ENCODE data around the gene CCDC57.
A peak's percentile ranks its signal among the peaks of the same experiment; 100 is the strongest.

CCDC57 gene

DNA sequence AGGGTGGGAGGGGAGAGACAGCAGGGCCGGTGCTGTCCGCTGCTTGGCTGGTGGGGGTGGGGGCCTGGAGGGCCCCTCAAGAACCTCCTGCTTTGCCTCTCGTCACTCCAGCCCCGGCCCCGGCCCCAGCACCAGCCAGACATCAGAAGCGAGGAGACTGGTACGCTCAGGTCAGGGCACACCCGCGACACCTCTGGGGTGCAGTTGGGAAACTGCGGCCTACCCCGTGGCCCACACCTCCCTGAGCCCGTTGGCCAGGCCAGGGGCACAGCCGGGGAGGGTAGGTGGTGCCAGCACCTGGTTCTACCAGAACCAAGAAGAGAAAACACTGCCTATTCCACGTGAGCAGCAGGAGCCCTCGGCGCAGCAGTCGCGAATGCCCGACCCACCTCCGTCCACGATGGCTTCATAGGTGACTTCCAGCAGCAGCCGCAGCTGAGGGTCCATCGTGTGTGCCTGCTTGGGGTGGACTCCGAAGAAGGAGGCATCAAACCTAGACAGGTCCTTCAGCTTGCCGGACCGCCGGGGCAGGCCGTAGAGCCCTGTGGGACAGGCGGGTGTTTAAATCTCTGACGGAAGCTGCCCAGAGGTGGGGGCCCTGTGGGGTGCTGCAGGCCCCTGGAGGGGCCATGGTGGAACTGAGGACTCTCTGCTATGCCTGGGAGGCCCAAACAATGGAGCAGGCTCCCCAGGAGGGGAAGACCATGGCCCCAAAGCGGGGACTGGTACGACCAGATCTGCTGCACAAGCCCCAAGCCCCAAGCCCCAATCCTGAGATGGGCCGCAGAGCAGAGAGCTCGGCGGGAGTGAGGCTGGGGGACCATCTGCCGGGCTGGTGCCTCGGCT, 117.5 kb downstream of the CCDC57 start:
- Histone ChIP-seq H3K36me3 (ENCODE audit: low read length) (0 out of 2 replicates have a peak, but pooled peaks cover 2% of the 10 kb centered on the region), H3K27me3 (ENCODE audit: low read length) (no peaks in the 10 kb centered on the region), H2AFZ (ENCODE audit: low read depth, low read length, severe bottlenecking) (no peak overlapping the region), H3K4me3 (ENCODE audit: insufficient read depth, low read length, poor library complexity, severe bottlenecking) (no peak overlapping the region), H3K9ac (ENCODE audit: low read length) (0 out of 2 replicates have a peak overlapping the region, but pooled peaks have one; percentile 13), H3K9me3 (ENCODE audit: insufficient read depth, low read length) (no peaks in the 10 kb centered on the region), H3K4me2 (ENCODE audit: low read depth, low read length, poor library complexity, severe bottlenecking) (no peak overlapping the region), H3K27ac (ENCODE audit: low read depth, low read length) (no peak overlapping the region), H3F3A (ENCODE audit: insufficient read depth) (peaks cover 10% of the 10 kb centered on the region), H3K9me2 (replicated peaks; ENCODE audit: insufficient read depth, low read length) (no peaks in the 10 kb centered on the region), H4K20me1 (ENCODE audit: low read depth, low read length) (no peaks in the 10 kb centered on the region; the same call in 1 of the 2 replicates), H3K79me2 (ENCODE audit: insufficient read depth, low read length) (peaks cover 32% of the 10 kb centered on the region)
- no peak for TF ChIP-seq EZH2phosphoT487 (conservative IDR thresholded peaks at IDR 0.05; ENCODE audit: low read length)
- no peak for TF ChIP-seq CTCF (IDR thresholded peaks at IDR 0.05; ENCODE audit: insufficient read depth, low read length, poor library complexity, severe bottlenecking)

GRCh38 chr17:82092995-82093751, 119.5 kb downstream of the CCDC57 start:
- H3K9me3 ChIP-seq (ENCODE audit: insufficient read depth, low read length) = no peaks in the 10 kb centered on the region
- H3K9ac ChIP-seq (ENCODE audit: low read length) = no peak overlapping the region
- H3K27ac ChIP-seq (ENCODE audit: low read depth, low read length) = no peak overlapping the region
- H3K79me2 ChIP-seq (ENCODE audit: insufficient read depth, low read length) = peaks cover 32% of the 10 kb centered on the region
- H4K20me1 ChIP-seq (ENCODE audit: low read depth, low read length) = no peaks in the 10 kb centered on the region; the same call in 1 of the 2 replicates
- H3K27me3 ChIP-seq (ENCODE audit: low read length) = no peaks in the 10 kb centered on the region
- TF ChIP-seq EZH2phosphoT487 (conservative IDR thresholded peaks at IDR 0.05; ENCODE audit: low read length) = no peak
- no peak for TF ChIP-seq CTCF (IDR thresholded peaks at IDR 0.05; ENCODE audit: insufficient read depth, low read length, poor library complexity, severe bottlenecking)
- no peaks in the 10 kb centered on the region for H3F3A ChIP-seq (ENCODE audit: insufficient read depth)
- H3K4me3 ChIP-seq (ENCODE audit: insufficient read depth, low read length, poor library complexity, severe bottlenecking) = no peak overlapping the region
- H3K9me2 ChIP-seq (replicated peaks; ENCODE audit: insufficient read depth, low read length) = no peaks in the 10 kb centered on the region
- 0 out of 2 replicates have a peak, but pooled peaks cover 2% of the 10 kb centered on the region for H3K36me3 ChIP-seq (ENCODE audit: low read length)
- H3K4me2 ChIP-seq (ENCODE audit: low read depth, low read length, poor library complexity, severe bottlenecking) = no peak overlapping the region
- no peak overlapping the region for H2AFZ ChIP-seq (ENCODE audit: low read depth, low read length, severe bottlenecking)

GRCh38 chr17:82092628-82092994, 120.0 kb downstream of the CCDC57 start:
- H3K9me3 ChIP-seq (ENCODE audit: insufficient read depth, low read length) = no peaks in the 10 kb centered on the region
- no peak overlapping the region for H3K27ac ChIP-seq (ENCODE audit: low read depth, low read length)
- no peak overlapping the region for H3K4me2 ChIP-seq (ENCODE audit: low read depth, low read length, poor library complexity, severe bottlenecking)
- H2AFZ ChIP-seq (ENCODE audit: low read depth, low read length, severe bottlenecking) = no peak overlapping the region
- H3K9me2 ChIP-seq (replicated peaks; ENCODE audit: insufficient read depth, low read length) = no peaks in the 10 kb centered on the region
- 0 out of 2 replicates have a peak, but pooled peaks cover 2% of the 10 kb centered on the region for H3K36me3 ChIP-seq (ENCODE audit: low read length)
- no peaks in the 10 kb centered on the region for H3K27me3 ChIP-seq (ENCODE audit: low read length)
- H3K9ac ChIP-seq (ENCODE audit: low read length) = no peak overlapping the region
- TF ChIP-seq CTCF (IDR thresholded peaks at IDR 0.05; ENCODE audit: insufficient read depth, low read length, poor library complexity, severe bottlenecking) = no peak
- no peak for TF ChIP-seq EZH2phosphoT487 (conservative IDR thresholded peaks at IDR 0.05; ENCODE audit: low read length)
- H3K79me2 ChIP-seq (ENCODE audit: insufficient read depth, low read length) = peaks cover 28% of the 10 kb centered on the region
- H4K20me1 ChIP-seq (ENCODE audit: low read depth, low read length) = no peaks in the 10 kb centered on the region; the same call in 1 of the 2 replicates
- no peaks in the 10 kb centered on the region for H3F3A ChIP-seq (ENCODE audit: insufficient read depth)
- H3K4me3 ChIP-seq (ENCODE audit: insufficient read depth, low read length, poor library complexity, severe bottlenecking) = no peak overlapping the region

Measured in SU-DHL-6 (cell line).